Kidney epithelial cell (primary cell): ENCODE results near the gene ZNF598. TPM values are rescaled to one million over a fixed set of nuclear protein-coding genes. Genes with fewer than 3 reads are reported as not detected.
A peak's percentile ranks its signal among the peaks of the same experiment; 100 is the strongest.

ENCODE experiments used
- DNase-seq: peaks from one replicate; pipeline ENCODE4 v3.0.0-alpha.2; 2010; ENCODE audit warnings: low read depth
- H3K27me3 ChIP-seq: 2 replicates; pipeline ENCODE4 v1.6.0; 2011; ENCODE audit warnings: low read length; ENCODE audit not compliant: control insufficient read depth, insufficient read depth
- H3K36me3 ChIP-seq: 2 replicates; pipeline ENCODE4 v1.5.1; 2011; ENCODE audit warnings: low read length; ENCODE audit not compliant: control insufficient read depth, insufficient read depth
- H3K4me3 ChIP-seq: 2 replicates; pipeline ENCODE4 v1.5.1; 2011; ENCODE audit warnings: low read depth, mild to moderate bottlenecking, control low read depth, low read length
- CTCF ChIP-seq: IDR thresholded peaks from 2 replicates; pipeline ENCODE4 v1.5.1; 2011; ENCODE audit warnings: mild to moderate bottlenecking, moderate library complexity, low read length, control low read depth, inconsistent platforms; ENCODE audit not compliant: insufficient read depth, poor library complexity, severe bottlenecking
- total RNA-seq: library from RNA; depleted of rRNA; stranded (reverse); fragments of >200 nt; gene quantifications from 2 replicates; pipeline ENCODE4 v1.2.3, GENCODE V29; 2015

The ZNF598 gene
- total RNA-seq, 1 donor from 2014 or later: 57.7 TPM

- Histone ChIP-seq H3K4me3 (peak within 1 kb of the TSS; percentile 50), H3K27me3 (peaks cover 3% of the 10 kb centered on the region), H3K36me3 (no peaks in the 10 kb centered on the region)
- DNase-seq: no peak
- no peak for TF ChIP-seq CTCF
Measured at GRCh38 chr16:2026461-2027023, 16.9 kb upstream of the ZNF598 start, which contains the start of gene NHERF2. TSS of gene NHERF2 (plus strand) at chr16:2026902. CDS start at chr16:2027006, 104 bp downstream.

- H3K27me3 ChIP-seq: peaks cover 7% of the 10 kb centered on the region
- no peaks in the 10 kb centered on the region for H3K36me3 ChIP-seq
- peak overlapping the region; percentile 29 for H3K4me3 ChIP-seq
- no peak for DNase-seq
- TF ChIP-seq CTCF: no peak
Measured at GRCh38 chr16:2025878-2026460, 16.3 kb upstream of the ZNF598 start.

- peaks cover 13% of the 10 kb centered on the region for H3K27me3 ChIP-seq
- no peak overlapping the region for H3K4me3 ChIP-seq
- no peak for TF ChIP-seq CTCF
- no peak for DNase-seq
- H3K36me3 ChIP-seq: no peaks in the 10 kb centered on the region
Measured at GRCh38 chr16:2025251-2025650, 15.6 kb upstream of the ZNF598 start.

GRCh38 chr16:2024032-2024420 is 14.4 kb upstream of the ZNF598 start:
- Histone ChIP-seq H3K4me3 (no peak overlapping the region), H3K36me3 (no peaks in the 10 kb centered on the region), H3K27me3 (peaks cover 26% of the 10 kb centered on the region)
- TF ChIP-seq CTCF: no peak
- DNase-seq: no peak

- H3K36me3 ChIP-seq: no peaks in the 10 kb centered on the region
- peaks cover 28% of the 10 kb centered on the region for H3K27me3 ChIP-seq
- DNase-seq: no peak
- TF ChIP-seq CTCF: peak; percentile 86
- H3K4me3 ChIP-seq: peak overlapping the region; percentile 15
Measured at GRCh38 chr16:2023092-2024031, 13.7 kb upstream of the ZNF598 start.
